ENCODE results near the gene DNAL1. TPM values are rescaled to one million over a fixed set of nuclear protein-coding genes. Genes with fewer than 3 reads are reported as not detected.

Gene DNAL1
- total RNA-seq, 1 experiment from 2014 or later, result 15.2 TPM

DNA sequence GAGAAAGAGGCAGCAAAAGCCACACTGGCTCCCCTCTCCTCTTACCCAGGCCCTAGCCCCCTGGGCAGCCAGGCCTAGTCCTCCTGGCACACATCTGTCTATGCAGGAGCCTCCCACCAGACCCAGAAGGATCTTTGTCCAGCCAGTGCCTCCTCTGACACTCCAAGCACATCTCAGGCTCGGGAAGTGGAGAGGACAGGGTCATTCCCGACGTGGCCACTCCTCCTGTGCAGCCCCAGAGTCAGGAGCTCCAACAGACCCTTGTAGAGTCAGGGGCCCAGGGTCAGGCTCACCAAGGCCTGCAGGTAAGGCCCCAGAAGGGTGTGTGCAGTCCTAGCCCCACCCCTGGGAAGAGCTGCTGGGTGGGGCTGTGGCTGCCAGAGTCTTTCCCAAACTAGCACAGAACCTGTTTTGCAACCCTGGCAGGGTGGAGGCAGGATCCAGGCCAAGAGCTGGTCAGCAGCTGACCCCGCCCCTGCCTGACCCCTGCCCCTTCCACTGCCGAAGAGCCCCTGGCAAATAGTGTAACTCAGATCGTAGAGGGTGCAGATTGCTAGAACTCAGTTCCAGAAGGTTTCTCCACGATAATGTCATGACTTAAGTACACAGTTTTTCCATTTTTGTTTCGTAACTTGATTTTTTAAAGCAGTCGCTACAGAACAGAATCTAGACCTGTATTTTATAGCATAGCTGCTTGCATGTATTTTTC is 96.0 kb downstream of the DNAL1 start:
- Mint-ChIP-seq H3K4me3 (ENCODE audit: low read depth, unreplicated experiment) (peak overlapping the region; percentile 57), H3K36me3 (ENCODE audit: insufficient read depth, unreplicated experiment) (peaks cover 41% of the 10 kb centered on the region), H3K4me1 (ENCODE audit: low read depth, unreplicated experiment) (peaks cover 42% of the 10 kb centered on the region), H3K9me3 (ENCODE audit: low read depth, unreplicated experiment) (no peaks in the 10 kb centered on the region), H3K27me3 (ENCODE audit: unreplicated experiment) (no peaks in the 10 kb centered on the region), H3K27ac (ENCODE audit: unreplicated experiment) (peak overlapping the region; percentile 94)
- TF ChIP-seq, protein P1, sequence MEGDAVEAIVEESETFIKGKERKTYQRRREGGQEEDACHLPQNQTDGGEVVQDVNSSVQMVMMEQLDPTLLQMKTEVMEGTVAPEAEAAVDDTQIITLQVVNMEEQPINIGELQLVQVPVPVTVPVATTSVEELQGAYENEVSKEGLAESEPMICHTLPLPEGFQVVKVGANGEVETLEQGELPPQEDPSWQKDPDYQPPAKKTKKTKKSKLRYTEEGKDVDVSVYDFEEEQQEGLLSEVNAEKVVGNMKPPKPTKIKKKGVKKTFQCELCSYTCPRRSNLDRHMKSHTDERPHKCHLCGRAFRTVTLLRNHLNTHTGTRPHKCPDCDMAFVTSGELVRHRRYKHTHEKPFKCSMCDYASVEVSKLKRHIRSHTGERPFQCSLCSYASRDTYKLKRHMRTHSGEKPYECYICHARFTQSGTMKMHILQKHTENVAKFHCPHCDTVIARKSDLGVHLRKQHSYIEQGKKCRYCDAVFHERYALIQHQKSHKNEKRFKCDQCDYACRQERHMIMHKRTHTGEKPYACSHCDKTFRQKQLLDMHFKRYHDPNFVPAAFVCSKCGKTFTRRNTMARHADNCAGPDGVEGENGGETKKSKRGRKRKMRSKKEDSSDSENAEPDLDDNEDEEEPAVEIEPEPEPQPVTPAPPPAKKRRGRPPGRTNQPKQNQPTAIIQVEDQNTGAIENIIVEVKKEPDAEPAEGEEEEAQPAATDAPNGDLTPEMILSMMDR (IDR thresholded peaks at IDR 0.05; ENCODE audit: unreplicated experiment), result no peak
- CTCF ChIA-PET, result interaction anchor here (0.5 to 3.1 kb wide), 16 partner anchors 9 to 171 kb away, joined by 3 to 23 read pairs (median 4); a partner anchor contains a TSS
- DNase-seq, result peak; percentile 90
- intact Hi-C loops (cut with micrococcal nuclease; ENCODE audit: unreplicated experiment), result loop anchor here (2.0 to 5.0 kb wide), 2 partner anchors 14 to 87 kb away; no protein-coding TSS in a partner anchor
- BruUV-seq (replicated peaks), result no TSS peak

DNA sequence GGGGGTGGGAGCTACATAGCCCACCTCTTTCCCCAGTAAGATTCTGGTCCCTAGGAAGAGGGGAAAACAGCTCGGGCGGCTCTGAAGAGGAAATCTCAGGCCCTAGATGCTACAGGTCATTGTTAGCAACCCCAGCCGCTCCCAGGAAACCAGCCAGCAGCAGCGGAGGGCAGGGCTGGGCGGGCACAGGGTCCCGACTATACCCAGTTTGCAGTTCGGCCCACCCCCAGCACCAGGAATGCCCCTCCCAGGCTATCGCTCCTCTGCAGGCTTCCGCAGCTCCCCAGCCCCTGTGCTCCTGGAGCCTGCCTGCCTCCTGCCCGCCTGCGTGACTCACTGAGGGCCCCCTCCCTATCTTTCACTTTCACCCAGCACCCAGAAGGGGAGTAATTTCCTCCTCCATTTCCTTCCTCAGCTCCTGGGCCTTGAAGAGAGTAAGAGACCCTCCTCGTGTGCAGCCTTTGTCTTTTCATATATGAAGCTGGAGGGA is 96.6 kb downstream of the DNAL1 start:
- TF ChIP-seq, protein P1 (IDR thresholded peaks at IDR 0.05; ENCODE audit: unreplicated experiment), result no peak
- Mint-ChIP-seq H3K36me3 (ENCODE audit: insufficient read depth, unreplicated experiment) (peaks cover 42% of the 10 kb centered on the region), H3K4me1 (ENCODE audit: low read depth, unreplicated experiment) (peaks cover 42% of the 10 kb centered on the region), H3K4me3 (ENCODE audit: low read depth, unreplicated experiment) (peak overlapping the region; percentile 57), H3K27me3 (ENCODE audit: unreplicated experiment) (no peaks in the 10 kb centered on the region), H3K27ac (ENCODE audit: unreplicated experiment) (peak overlapping the region; percentile 94), H3K9me3 (ENCODE audit: low read depth, unreplicated experiment) (no peaks in the 10 kb centered on the region)
- intact Hi-C loops (cut with micrococcal nuclease; ENCODE audit: unreplicated experiment), result loop anchor here (2.0 to 5.0 kb wide), 2 partner anchors 13 to 86 kb away; no protein-coding TSS in a partner anchor
- DNase-seq, result peak; percentile 83
- BruUV-seq (replicated peaks), result TSS peak; percentile 83
- CTCF ChIA-PET, result interaction anchor here (0.5 to 3.1 kb wide), 15 partner anchors 8 to 171 kb away, joined by 3 to 23 read pairs (median 4); a partner anchor contains a TSS

DNA sequence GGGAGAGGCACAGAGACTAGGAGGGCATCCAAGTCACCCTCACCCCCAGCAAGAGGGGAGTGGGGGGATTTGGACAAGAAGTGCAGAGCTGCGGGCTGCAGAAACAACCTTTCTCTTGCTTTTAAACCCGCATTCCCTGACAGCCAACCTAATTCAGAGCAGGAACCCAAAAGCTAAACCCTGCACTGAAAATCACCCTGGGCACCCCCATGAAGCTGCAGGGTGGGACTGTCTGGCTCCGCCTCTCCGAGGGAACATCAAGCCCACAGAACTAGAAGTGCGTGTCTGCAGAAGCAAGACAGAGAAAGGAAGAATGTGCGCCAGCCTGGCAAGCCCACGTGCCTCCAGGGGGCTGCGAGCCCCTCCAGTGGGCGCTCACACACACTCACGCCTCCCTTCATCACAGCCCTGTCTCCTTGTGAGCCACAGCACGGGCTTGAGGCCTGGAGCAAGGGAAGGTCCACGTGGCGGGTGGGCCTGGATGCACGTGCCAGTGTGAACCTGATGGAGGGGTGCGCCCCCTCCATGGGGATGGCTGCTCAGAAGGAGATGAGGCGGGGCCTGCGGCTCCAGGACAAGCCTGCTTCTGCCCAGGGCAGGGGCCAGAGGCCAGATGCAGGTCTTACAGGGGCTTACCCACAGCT is 97.2 kb downstream of the DNAL1 start:
- TF ChIP-seq, protein P1 (IDR thresholded peaks at IDR 0.05; ENCODE audit: unreplicated experiment), result no peak
- no peaks in the 10 kb centered on the region for H3K27me3 Mint-ChIP-seq (ENCODE audit: unreplicated experiment)
- H3K4me1 Mint-ChIP-seq (ENCODE audit: low read depth, unreplicated experiment), result peaks cover 47% of the 10 kb centered on the region
- no TSS peak for BruUV-seq (replicated peaks)
- intact Hi-C loops (cut with micrococcal nuclease; ENCODE audit: unreplicated experiment), result loop anchor here (2.0 to 5.0 kb wide), 2 partner anchors 13 to 85 kb away; no protein-coding TSS in a partner anchor
- no peaks in the 10 kb centered on the region for H3K9me3 Mint-ChIP-seq (ENCODE audit: low read depth, unreplicated experiment)
- CTCF ChIA-PET, result interaction anchor here (0.9 to 3.1 kb wide), 11 partner anchors 8 to 85 kb away, joined by 3 to 23 read pairs (median 5); no protein-coding TSS in a partner anchor
- peak overlapping the region; percentile 94 for H3K27ac Mint-ChIP-seq (ENCODE audit: unreplicated experiment)
- no peak for DNase-seq
- H3K36me3 Mint-ChIP-seq (ENCODE audit: insufficient read depth, unreplicated experiment), result peaks cover 41% of the 10 kb centered on the region
- H3K4me3 Mint-ChIP-seq (ENCODE audit: low read depth, unreplicated experiment), result peak overlapping the region; percentile 57

DNA sequence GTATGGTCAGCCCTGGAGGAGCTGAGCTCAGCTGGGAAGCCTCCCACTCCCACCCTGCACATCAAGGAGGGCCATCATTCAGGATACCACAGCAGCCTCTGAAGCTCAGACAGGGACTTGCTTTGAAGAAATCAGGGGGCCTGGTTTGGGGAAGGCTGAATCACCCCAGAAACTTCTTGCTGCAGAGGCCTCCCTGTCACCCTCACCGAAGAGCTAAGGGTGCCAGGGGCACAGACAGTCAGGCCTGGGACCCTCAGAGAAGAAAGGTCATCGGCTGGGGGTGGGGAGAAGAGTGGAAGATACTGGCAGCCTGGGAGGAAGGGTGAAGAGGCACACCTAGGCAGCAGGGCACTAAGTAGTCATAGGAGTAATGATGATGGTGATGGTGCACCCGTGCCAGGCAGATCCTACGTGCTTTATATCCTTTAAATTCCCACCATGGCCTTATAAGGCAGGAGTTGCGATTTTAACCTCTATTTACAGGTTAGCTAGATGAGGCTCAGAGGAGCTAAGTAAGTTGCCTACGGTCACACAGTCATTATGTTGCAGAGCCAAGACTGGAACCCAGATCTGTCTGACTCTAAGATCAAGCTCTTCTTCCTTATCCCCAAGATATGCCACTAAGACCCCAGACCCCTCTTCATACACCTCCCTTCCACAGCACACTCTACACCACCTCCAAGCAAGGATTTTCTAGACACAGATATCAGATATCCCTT is 97.9 kb downstream of the DNAL1 start:
- H3K4me3 Mint-ChIP-seq (ENCODE audit: low read depth, unreplicated experiment), result peak overlapping the region; percentile 57
- CTCF ChIA-PET, result interaction anchor here (1.6 to 3.1 kb wide), 4 partner anchors 12 to 16 kb away, joined by 3 to 23 read pairs (median 15); no protein-coding TSS in a partner anchor
- H3K27me3 Mint-ChIP-seq (ENCODE audit: unreplicated experiment), result no peaks in the 10 kb centered on the region
- H3K9me3 Mint-ChIP-seq (ENCODE audit: low read depth, unreplicated experiment), result no peaks in the 10 kb centered on the region
- BruUV-seq (replicated peaks), result no TSS peak
- DNase-seq, result no peak
- intact Hi-C loops (cut with micrococcal nuclease; ENCODE audit: unreplicated experiment), result loop anchor here (5.0 kb wide), 1 partner anchor 85 kb away; no protein-coding TSS in a partner anchor
- peak overlapping the region; percentile 94 for H3K27ac Mint-ChIP-seq (ENCODE audit: unreplicated experiment)
- peaks cover 54% of the 10 kb centered on the region for H3K4me1 Mint-ChIP-seq (ENCODE audit: low read depth, unreplicated experiment)
- TF ChIP-seq, protein P1 (IDR thresholded peaks at IDR 0.05; ENCODE audit: unreplicated experiment), result no peak
- H3K36me3 Mint-ChIP-seq (ENCODE audit: insufficient read depth, unreplicated experiment), result peaks cover 37% of the 10 kb centered on the region

Data from Calu3 (cell line).